Activated CD8-positive, alpha-beta T cell treated with anti-CD3 and anti-CD28 coated beads, Interleukin-2, amount 10 ng/mL, durations not matched to agents 7 days and 5 days (primary cell): ENCODE results near the gene GLYAT. TPM values are rescaled to one million over a fixed set of nuclear protein-coding genes. Genes with fewer than 3 reads are reported as not detected.

ENCODE experiments used
- ATAC-seq: fragments of 150-1000 bp; cut with Tn5 transposase; one replicate; pipeline ENCODE4 v1.10.0; 2021; ENCODE audit warnings: moderate library complexity
- CTCF ChIA-PET: fragments of 350-600 bp; sonication (Branson Sonifier 250); formaldehyde crosslinking; loops from one replicate; lab custom pipeline; 2021; ENCODE audit warnings: antibody characterized with exemption; lab: Charles Lee
- POLR2A ChIA-PET: fragments of 350-600 bp; sonication (Branson Sonifier 250); formaldehyde crosslinking; loops from one replicate; lab custom pipeline; 2021; ENCODE audit warnings: antibody characterized with exemption; lab: Charles Lee
- DNase-seq: peaks from one replicate; pipeline ENCODE4 v3.0.0-alpha.2; 2020
- H3K27ac Mint-ChIP-seq: one replicate; pipeline ENCODE4 v1.8.0; 2021; ENCODE audit warnings: mild to moderate bottlenecking, mixed read lengths
- H3K27me3 Mint-ChIP-seq: one replicate; pipeline ENCODE4 v1.8.0; 2021; ENCODE audit warnings: low read depth, mixed read lengths
- H3K36me3 Mint-ChIP-seq: one replicate; pipeline ENCODE4 v1.8.0; 2021; ENCODE audit warnings: low read depth, mixed read lengths
- H3K4me1 Mint-ChIP-seq: one replicate; pipeline ENCODE4 v1.8.0; 2021; ENCODE audit warnings: low read depth, mixed read lengths
- H3K4me3 Mint-ChIP-seq: one replicate; pipeline ENCODE4 v1.8.0; 2021; ENCODE audit warnings: mild to moderate bottlenecking, mixed read lengths
- H3K9me3 Mint-ChIP-seq: one replicate; pipeline ENCODE4 v1.8.0; 2022; ENCODE audit warnings: mixed read lengths; ENCODE audit not compliant: insufficient read depth
- total RNA-seq, 2 experiments: library from RNA; stranded (reverse); gene quantifications; one replicate each; pipeline ENCODE4 v1.2.3, GENCODE V29; 2021

Gene GLYAT
- total RNA-seq: not detected

GRCh38 chr11:58731819-58732218 is at the start of gene GLYAT:
Gene GLYAT, minus strand, starts transcription at chr11:58731943. Its CDS starts 7,447 bp downstream, at chr11:58724496.
- POLR2A ChIA-PET: no interaction called here
- DNase-seq (no peak), ATAC-seq (no peak)
- H3K36me3 Mint-ChIP-seq: no peaks in the 10 kb centered on the region
- no peak within 1 kb of the TSS for H3K4me3 Mint-ChIP-seq
- peaks cover 9% of the 10 kb centered on the region for H3K4me1 Mint-ChIP-seq
- CTCF ChIA-PET: interaction anchor here (1.2 kb wide), 1 partner anchor 57 kb away, joined by 3 read pairs; no protein-coding TSS in a partner anchor
- no peaks in the 10 kb centered on the region for H3K9me3 Mint-ChIP-seq
- H3K27me3 Mint-ChIP-seq: no peaks in the 10 kb centered on the region
- no peak within 1 kb of the TSS for H3K27ac Mint-ChIP-seq

GRCh38 chr11:58781345-58781744 is 49.6 kb upstream of the GLYAT start:
- H3K27me3 Mint-ChIP-seq: no peaks in the 10 kb centered on the region
- no peaks in the 10 kb centered on the region for H3K36me3 Mint-ChIP-seq
- ChIA-PET CTCF (no interaction called here), POLR2A (no interaction called here)
- H3K4me1 Mint-ChIP-seq: no peaks in the 10 kb centered on the region
- no peak for DNase-seq
- no peak overlapping the region for H3K4me3 Mint-ChIP-seq
- no peak overlapping the region for H3K27ac Mint-ChIP-seq
- H3K9me3 Mint-ChIP-seq: no peaks in the 10 kb centered on the region
- ATAC-seq: no peak

- Mint-ChIP-seq H3K27me3 (no peaks in the 10 kb centered on the region), H3K4me3 (no peak overlapping the region), H3K36me3 (no peaks in the 10 kb centered on the region), H3K4me1 (no peaks in the 10 kb centered on the region), H3K27ac (no peak overlapping the region), H3K9me3 (no peaks in the 10 kb centered on the region)
- ChIA-PET CTCF (no interaction called here), POLR2A (no interaction called here)
- DNase-seq: no peak
- ATAC-seq: no peak
Observed at GRCh38 chr11:58780578-58780977, 48.8 kb upstream of the GLYAT start.

GRCh38 chr11:58776891-58777710 is 45.4 kb upstream of the GLYAT start:
- no peak overlapping the region for H3K27ac Mint-ChIP-seq
- DNase-seq (no peak), ATAC-seq (no peak)
- no peaks in the 10 kb centered on the region for H3K9me3 Mint-ChIP-seq
- ChIA-PET POLR2A (no interaction called here), CTCF (interaction anchor here (0.9 kb wide), 2 partner anchors 10 to 12 kb away, joined by 3 to 4 read pairs; no protein-coding TSS in a partner anchor)
- no peak overlapping the region for H3K4me3 Mint-ChIP-seq
- H3K4me1 Mint-ChIP-seq: no peaks in the 10 kb centered on the region
- H3K27me3 Mint-ChIP-seq: no peaks in the 10 kb centered on the region
- H3K36me3 Mint-ChIP-seq: no peaks in the 10 kb centered on the region

GRCh38 chr11:58775066-58775708 is 43.4 kb upstream of the GLYAT start:
- POLR2A ChIA-PET: no interaction called here
- DNase-seq: no peak
- Mint-ChIP-seq H3K4me3 (no peak overlapping the region), H3K27me3 (no peaks in the 10 kb centered on the region), H3K9me3 (no peaks in the 10 kb centered on the region), H3K36me3 (no peaks in the 10 kb centered on the region), H3K27ac (no peak overlapping the region), H3K4me1 (no peaks in the 10 kb centered on the region)
- CTCF ChIA-PET: interaction anchor here (2.1 kb wide), 1 partner anchor 13 kb away, joined by 6 read pairs; no protein-coding TSS in a partner anchor
- no peak for ATAC-seq

GRCh38 chr11:58774164-58774593 is 42.4 kb upstream of the GLYAT start:
- H3K9me3 Mint-ChIP-seq: no peaks in the 10 kb centered on the region
- no peaks in the 10 kb centered on the region for H3K27me3 Mint-ChIP-seq
- ChIA-PET CTCF (interaction anchor here (2.1 kb wide), 1 partner anchor 14 kb away, joined by 6 read pairs; no protein-coding TSS in a partner anchor), POLR2A (no interaction called here)
- H3K4me1 Mint-ChIP-seq: no peaks in the 10 kb centered on the region
- no peaks in the 10 kb centered on the region for H3K36me3 Mint-ChIP-seq
- DNase-seq: no peak
- H3K27ac Mint-ChIP-seq: no peak overlapping the region
- H3K4me3 Mint-ChIP-seq: no peak overlapping the region
- ATAC-seq: no peak

GRCh38 chr11:58773337-58773736 is 41.6 kb upstream of the GLYAT start:
- H3K4me1 Mint-ChIP-seq: no peaks in the 10 kb centered on the region
- H3K4me3 Mint-ChIP-seq: no peak overlapping the region
- CTCF ChIA-PET: interaction anchor here (1.9 kb wide), 1 partner anchor 15 kb away, joined by 5 read pairs; no protein-coding TSS in a partner anchor
- ATAC-seq: no peak
- no peaks in the 10 kb centered on the region for H3K36me3 Mint-ChIP-seq
- no peaks in the 10 kb centered on the region for H3K9me3 Mint-ChIP-seq
- DNase-seq: no peak
- POLR2A ChIA-PET: no interaction called here
- no peaks in the 10 kb centered on the region for H3K27me3 Mint-ChIP-seq
- no peak overlapping the region for H3K27ac Mint-ChIP-seq

- DNase-seq (no peak), ATAC-seq (no peak)
- no peak overlapping the region for H3K4me3 Mint-ChIP-seq
- H3K9me3 Mint-ChIP-seq: no peaks in the 10 kb centered on the region
- no peaks in the 10 kb centered on the region for H3K27me3 Mint-ChIP-seq
- no peaks in the 10 kb centered on the region for H3K4me1 Mint-ChIP-seq
- CTCF ChIA-PET: interaction anchor here (0.7 to 1.9 kb wide), 2 partner anchors 16 to 86 kb away, joined by 3 to 5 read pairs; no protein-coding TSS in a partner anchor
- POLR2A ChIA-PET: no interaction called here
- H3K27ac Mint-ChIP-seq: no peak overlapping the region
- no peaks in the 10 kb centered on the region for H3K36me3 Mint-ChIP-seq
Observed at GRCh38 chr11:58772329-58773285, 40.9 kb upstream of the GLYAT start.

- H3K36me3 Mint-ChIP-seq: no peaks in the 10 kb centered on the region
- H3K27me3 Mint-ChIP-seq: no peaks in the 10 kb centered on the region
- no peaks in the 10 kb centered on the region for H3K9me3 Mint-ChIP-seq
- no peaks in the 10 kb centered on the region for H3K4me1 Mint-ChIP-seq
- CTCF ChIA-PET: interaction anchor here (1.9 kb wide), 1 partner anchor 17 kb away, joined by 5 read pairs; no protein-coding TSS in a partner anchor
- POLR2A ChIA-PET: no interaction called here
- no peak overlapping the region for H3K4me3 Mint-ChIP-seq
- ATAC-seq: no peak
- H3K27ac Mint-ChIP-seq: no peak overlapping the region
- DNase-seq: no peak
Observed at GRCh38 chr11:58771458-58771855, 39.7 kb upstream of the GLYAT start.

GRCh38 chr11:58770627-58771457 is 39.1 kb upstream of the GLYAT start:
- Mint-ChIP-seq H3K4me1 (no peaks in the 10 kb centered on the region), H3K36me3 (no peaks in the 10 kb centered on the region), H3K27ac (no peak overlapping the region), H3K9me3 (no peaks in the 10 kb centered on the region), H3K4me3 (no peak overlapping the region), H3K27me3 (no peaks in the 10 kb centered on the region)
- CTCF ChIA-PET: no interaction called here
- POLR2A ChIA-PET: no interaction called here
- DNase-seq (no peak), ATAC-seq (no peak)

GRCh38 chr11:58770166-58770565 is 38.4 kb upstream of the GLYAT start:
- no peak overlapping the region for H3K27ac Mint-ChIP-seq
- no peaks in the 10 kb centered on the region for H3K27me3 Mint-ChIP-seq
- ChIA-PET CTCF (no interaction called here), POLR2A (no interaction called here)
- ATAC-seq (no peak), DNase-seq (no peak)
- H3K4me3 Mint-ChIP-seq: no peak overlapping the region
- H3K36me3 Mint-ChIP-seq: no peaks in the 10 kb centered on the region
- H3K4me1 Mint-ChIP-seq: no peaks in the 10 kb centered on the region
- H3K9me3 Mint-ChIP-seq: no peaks in the 10 kb centered on the region
